Lower leg skin (tissue), 3 donors: ENCODE measurements around the gene TIMP4.

ENCODE experiments used
- POLR2A ChIP-seq, 2 donors: fragments of 450-650 bp; IDR thresholded peaks; one replicate each; pipeline ENCODE4 v1.6.1; 2016 to 2017; ENCODE audit warnings: antibody characterized with exemption in 2 of 2, mild to moderate bottlenecking in 1 of 2, moderate library complexity in 1 of 2
- TF ChIP-seq, protein P1 (sequence below), 3 donors: fragments of 450-650 bp; IDR thresholded peaks; one replicate each; pipeline ENCODE4 v1.5.1; 2016; ENCODE audit warnings: antibody characterized with exemption in 3 of 3, mild to moderate bottlenecking in 3 of 3, moderate library complexity in 2 of 3

DNA sequence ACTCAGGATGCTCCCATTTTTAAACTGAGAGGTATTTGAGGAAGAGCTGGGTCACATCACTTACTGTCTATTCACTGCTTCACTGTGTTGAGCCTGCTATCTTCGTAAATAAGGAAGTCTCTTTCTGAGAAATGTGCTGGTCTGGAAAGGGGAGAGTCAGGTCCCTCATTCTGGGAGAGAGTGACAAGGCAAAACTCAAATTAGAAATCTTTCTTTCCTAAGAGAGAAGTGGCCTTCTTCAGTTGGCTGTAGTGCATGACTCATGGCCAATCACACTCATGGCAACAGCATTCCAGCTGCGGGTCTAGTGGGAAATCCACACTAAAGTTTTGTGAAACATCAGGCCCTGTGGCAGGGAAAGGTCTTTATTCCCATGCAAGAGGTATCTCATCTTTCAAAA lies 11.5 kb upstream of the TIMP4 start:
- TF ChIP-seq, protein P1, sequence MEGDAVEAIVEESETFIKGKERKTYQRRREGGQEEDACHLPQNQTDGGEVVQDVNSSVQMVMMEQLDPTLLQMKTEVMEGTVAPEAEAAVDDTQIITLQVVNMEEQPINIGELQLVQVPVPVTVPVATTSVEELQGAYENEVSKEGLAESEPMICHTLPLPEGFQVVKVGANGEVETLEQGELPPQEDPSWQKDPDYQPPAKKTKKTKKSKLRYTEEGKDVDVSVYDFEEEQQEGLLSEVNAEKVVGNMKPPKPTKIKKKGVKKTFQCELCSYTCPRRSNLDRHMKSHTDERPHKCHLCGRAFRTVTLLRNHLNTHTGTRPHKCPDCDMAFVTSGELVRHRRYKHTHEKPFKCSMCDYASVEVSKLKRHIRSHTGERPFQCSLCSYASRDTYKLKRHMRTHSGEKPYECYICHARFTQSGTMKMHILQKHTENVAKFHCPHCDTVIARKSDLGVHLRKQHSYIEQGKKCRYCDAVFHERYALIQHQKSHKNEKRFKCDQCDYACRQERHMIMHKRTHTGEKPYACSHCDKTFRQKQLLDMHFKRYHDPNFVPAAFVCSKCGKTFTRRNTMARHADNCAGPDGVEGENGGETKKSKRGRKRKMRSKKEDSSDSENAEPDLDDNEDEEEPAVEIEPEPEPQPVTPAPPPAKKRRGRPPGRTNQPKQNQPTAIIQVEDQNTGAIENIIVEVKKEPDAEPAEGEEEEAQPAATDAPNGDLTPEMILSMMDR (IDR thresholded peaks at IDR 0.05), result no peak
- no peak for TF ChIP-seq POLR2A (IDR thresholded peaks at IDR 0.05)
